ENCODE results near the gene ARMH4.

The ARMH4 gene

GRCh38 chr14:58121530-58122186 lies 30.4 kb downstream of the ARMH4 start:
- TF ChIP-seq CTCF (conservative IDR thresholded peaks at IDR 0.05; ENCODE audit: control insufficient read depth, insufficient read depth, low read depth, low read length) = no peak
- DNase-seq (ENCODE audit: low read depth) = no peak
- H3K4me3 ChIP-seq (ENCODE audit: control insufficient read depth, low read depth, low read length) = no peak overlapping the region

GRCh38 chr14:58119381-58119780 lies 32.6 kb downstream of the ARMH4 start:
- TF ChIP-seq CTCF (conservative IDR thresholded peaks at IDR 0.05; ENCODE audit: control insufficient read depth, insufficient read depth, low read depth, low read length) = no peak
- H3K4me3 ChIP-seq (ENCODE audit: control insufficient read depth, low read depth, low read length) = no peak overlapping the region
- DNase-seq (ENCODE audit: low read depth) = no peak

- TF ChIP-seq CTCF (conservative IDR thresholded peaks at IDR 0.05; ENCODE audit: control insufficient read depth, insufficient read depth, low read depth, low read length) = no peak
- no peak overlapping the region for H3K4me3 ChIP-seq (ENCODE audit: control insufficient read depth, low read depth, low read length)
- no peak for DNase-seq (ENCODE audit: low read depth)
Observed at GRCh38 chr14:58118097-58118815, 33.8 kb downstream of the ARMH4 start.

GRCh38 chr14:58109744-58110143 lies 42.3 kb downstream of the ARMH4 start:
- no peak for DNase-seq (ENCODE audit: low read depth)
- H3K4me3 ChIP-seq (ENCODE audit: control insufficient read depth, low read depth, low read length) = no peak overlapping the region
- no peak for TF ChIP-seq CTCF (conservative IDR thresholded peaks at IDR 0.05; ENCODE audit: control insufficient read depth, insufficient read depth, low read depth, low read length)

- no peak for DNase-seq (ENCODE audit: low read depth)
- no peak overlapping the region for H3K4me3 ChIP-seq (ENCODE audit: control insufficient read depth, low read depth, low read length)
- TF ChIP-seq CTCF (conservative IDR thresholded peaks at IDR 0.05; ENCODE audit: control insufficient read depth, insufficient read depth, low read depth, low read length) = no peak
Observed at GRCh38 chr14:58108717-58109116, 43.3 kb downstream of the ARMH4 start.

- DNase-seq (ENCODE audit: low read depth) = peak; percentile 81
- peak; percentile 85 for TF ChIP-seq CTCF (conservative IDR thresholded peaks at IDR 0.05; ENCODE audit: control insufficient read depth, insufficient read depth, low read depth, low read length)
- H3K4me3 ChIP-seq (ENCODE audit: control insufficient read depth, low read depth, low read length) = no peak overlapping the region
Observed at GRCh38 chr14:58107947-58108552, 44.0 kb downstream of the ARMH4 start.
